ENCODE results near the gene ITFG1. TPM values are rescaled to one million over a fixed set of nuclear protein-coding genes. Genes with fewer than 3 reads are reported as not detected.

The ITFG1 gene
- total RNA-seq = 56.7 TPM

DNA sequence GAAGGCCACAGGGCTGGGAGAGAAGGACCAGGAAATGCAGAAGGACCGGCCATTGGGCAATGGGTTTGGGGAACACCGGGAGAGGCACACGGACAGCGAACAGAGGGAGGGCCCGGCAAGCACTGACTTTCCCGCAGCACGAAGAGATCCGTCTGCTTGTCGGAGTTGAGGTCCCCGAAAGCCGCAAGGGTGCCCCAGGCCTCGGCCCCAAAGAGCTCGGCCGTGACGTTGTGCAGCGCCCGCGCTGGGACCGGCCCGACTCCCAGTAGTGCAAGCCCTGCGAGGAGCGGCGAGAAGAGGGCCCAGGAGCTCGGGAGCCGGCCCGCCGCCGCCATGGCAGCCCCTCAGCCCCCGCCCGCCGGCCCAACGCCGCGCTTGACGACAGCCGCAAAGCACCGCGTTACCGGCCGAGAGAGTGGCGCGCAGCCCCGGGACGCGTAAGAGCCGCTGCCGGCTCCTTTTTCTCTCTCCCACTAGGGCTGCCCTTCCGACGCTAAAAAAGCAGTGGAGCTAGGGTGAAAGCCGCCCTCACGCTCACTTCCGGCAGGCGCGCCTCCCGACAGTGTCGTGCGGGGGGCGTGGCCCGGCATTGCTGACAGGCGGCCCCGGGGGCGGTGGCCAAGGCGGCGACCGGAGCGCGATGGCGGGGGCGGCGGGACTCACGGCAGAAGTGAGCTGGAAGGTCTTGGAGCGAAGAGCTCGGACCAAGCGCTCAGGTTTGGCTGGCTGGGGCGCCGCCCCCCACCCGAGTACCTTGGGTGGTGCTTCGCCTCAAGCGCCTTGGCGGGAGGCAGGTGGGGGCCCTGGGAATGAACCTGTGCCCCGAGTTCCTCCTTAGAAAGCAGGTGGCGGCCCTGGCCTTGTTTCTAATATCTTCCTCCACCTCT lies at the start of gene ITFG1, which contains the start of gene PHKB:
Gene ITFG1, minus strand, starts transcription at position 353 of the 887 bp plus-strand sequence. Its CDS starts 18 bp downstream, at position 335.
Gene PHKB, plus strand, starts transcription at position 621 of the 887 bp plus-strand sequence. Its CDS starts 20 bp downstream, at position 641.
- H3K9me3 ChIP-seq = no peaks in the 10 kb centered on the region
- DNase-seq (ENCODE audit: low spot score in 2 of 2) = peak; percentile 69 to 95
- H3K4me1 ChIP-seq = peaks cover 8 to 17% of the 10 kb centered on the region in 2 donors
- TF ChIP-seq, protein P1, sequence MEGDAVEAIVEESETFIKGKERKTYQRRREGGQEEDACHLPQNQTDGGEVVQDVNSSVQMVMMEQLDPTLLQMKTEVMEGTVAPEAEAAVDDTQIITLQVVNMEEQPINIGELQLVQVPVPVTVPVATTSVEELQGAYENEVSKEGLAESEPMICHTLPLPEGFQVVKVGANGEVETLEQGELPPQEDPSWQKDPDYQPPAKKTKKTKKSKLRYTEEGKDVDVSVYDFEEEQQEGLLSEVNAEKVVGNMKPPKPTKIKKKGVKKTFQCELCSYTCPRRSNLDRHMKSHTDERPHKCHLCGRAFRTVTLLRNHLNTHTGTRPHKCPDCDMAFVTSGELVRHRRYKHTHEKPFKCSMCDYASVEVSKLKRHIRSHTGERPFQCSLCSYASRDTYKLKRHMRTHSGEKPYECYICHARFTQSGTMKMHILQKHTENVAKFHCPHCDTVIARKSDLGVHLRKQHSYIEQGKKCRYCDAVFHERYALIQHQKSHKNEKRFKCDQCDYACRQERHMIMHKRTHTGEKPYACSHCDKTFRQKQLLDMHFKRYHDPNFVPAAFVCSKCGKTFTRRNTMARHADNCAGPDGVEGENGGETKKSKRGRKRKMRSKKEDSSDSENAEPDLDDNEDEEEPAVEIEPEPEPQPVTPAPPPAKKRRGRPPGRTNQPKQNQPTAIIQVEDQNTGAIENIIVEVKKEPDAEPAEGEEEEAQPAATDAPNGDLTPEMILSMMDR (IDR thresholded peaks at IDR 0.05) = peak in 1 of 3 experiments; percentile 16
- intact Hi-C loops (cut with DNase I) = loop anchor here (2.0 to 10.0 kb wide), 4 partner anchors 32 to 774 kb away; partner anchors contain the start of genes DNAJA2, ORC6 and VPS35
- peak within 1 kb of the TSS; percentile 99 to 100 for H3K27ac ChIP-seq
- H3K4me3 ChIP-seq = peak within 1 kb of the TSS; percentile 91 to 95
- peaks cover 0 to 10% of the 10 kb centered on the region in 2 donors for H3K36me3 ChIP-seq
- no peaks in the 10 kb centered on the region for H3K27me3 ChIP-seq

- no peak for DNase-seq (ENCODE audit: low spot score in 2 of 2)
- Histone ChIP-seq H3K27ac (no peak overlapping the region), H3K36me3 (peaks cover 34 to 53% of the 10 kb centered on the region in 2 donors), H3K9me3 (no peaks in the 10 kb centered on the region), H3K4me1 (no peaks in the 10 kb centered on the region), H3K27me3 (no peaks in the 10 kb centered on the region), H3K4me3 (no peak overlapping the region)
- intact Hi-C loops (cut with DNase I) = no loop called here
- TF ChIP-seq, protein P1 (IDR thresholded peaks at IDR 0.05) = no peak
Observed at GRCh38 chr16:47507701-47508100, 46.8 kb upstream of the ITFG1 start.

GRCh38 chr16:47506800-47507199 lies 45.9 kb upstream of the ITFG1 start:
- no peak overlapping the region for H3K27ac ChIP-seq
- no peaks in the 10 kb centered on the region for H3K9me3 ChIP-seq
- no peaks in the 10 kb centered on the region for H3K27me3 ChIP-seq
- intact Hi-C loops (cut with DNase I) = no loop called here
- H3K4me1 ChIP-seq = no peaks in the 10 kb centered on the region
- no peak for DNase-seq (ENCODE audit: low spot score in 2 of 2)
- H3K36me3 ChIP-seq = peaks cover 31 to 47% of the 10 kb centered on the region in 2 donors
- TF ChIP-seq, protein P1 (IDR thresholded peaks at IDR 0.05) = no peak
- no peak overlapping the region for H3K4me3 ChIP-seq

DNA sequence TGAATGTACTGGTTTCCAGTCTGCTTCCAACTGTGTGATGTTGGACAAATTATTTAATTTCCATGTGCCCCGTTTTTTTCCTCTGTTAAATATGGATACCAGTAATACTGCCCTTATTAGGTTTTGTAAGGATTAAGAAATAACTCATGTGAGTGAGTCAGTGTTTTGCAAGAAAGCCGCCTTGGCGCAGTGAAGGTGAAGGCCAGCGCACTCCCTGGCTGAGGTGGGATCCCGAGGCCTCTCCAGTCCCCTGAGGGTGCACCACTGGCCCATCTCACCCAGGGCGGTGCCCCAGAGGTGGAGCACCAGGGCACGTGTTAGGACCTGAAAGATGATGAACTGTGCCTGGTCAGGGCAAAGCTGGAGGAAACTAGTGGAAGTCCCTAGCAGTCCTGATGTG lies 43.7 kb upstream of the ITFG1 start:
- intact Hi-C loops (cut with DNase I) = no loop called here
- Histone ChIP-seq H3K36me3 (peaks cover 43 to 49% of the 10 kb centered on the region in 2 donors), H3K4me1 (no peaks in the 10 kb centered on the region), H3K4me3 (no peak overlapping the region), H3K27me3 (no peaks in the 10 kb centered on the region), H3K27ac (no peak overlapping the region), H3K9me3 (no peaks in the 10 kb centered on the region)
- no peak for DNase-seq (ENCODE audit: low spot score in 2 of 2)
- TF ChIP-seq, protein P1 (IDR thresholded peaks at IDR 0.05) = no peak

GRCh38 chr16:47503936-47504335 lies 43.1 kb upstream of the ITFG1 start:
- no peaks in the 10 kb centered on the region for H3K9me3 ChIP-seq
- H3K27ac ChIP-seq = no peak overlapping the region
- intact Hi-C loops (cut with DNase I) = no loop called here
- peaks cover 44 to 54% of the 10 kb centered on the region in 2 donors for H3K36me3 ChIP-seq
- TF ChIP-seq, protein P1 (IDR thresholded peaks at IDR 0.05) = no peak
- no peak for DNase-seq (ENCODE audit: low spot score in 2 of 2)
- no peaks in the 10 kb centered on the region for H3K4me1 ChIP-seq
- no peaks in the 10 kb centered on the region for H3K27me3 ChIP-seq
- no peak overlapping the region for H3K4me3 ChIP-seq

Measured in ascending aorta (tissue), 2 donors.